Measurements from ENCODE around the gene KIF3A.

Gene KIF3A

GRCh38 chr5:132678735-132679134, 58.6 kb downstream of the KIF3A start:
- DNase-seq (ENCODE audit: low read depth, low spot score), result no peak

GRCh38 chr5:132677682-132678400, 59.5 kb downstream of the KIF3A start:
- DNase-seq (ENCODE audit: low read depth, low spot score), result no peak

- DNase-seq (ENCODE audit: low read depth, low spot score), result no peak
These were observed 60.2 kb downstream of the KIF3A start for GRCh38 chr5:132677191-132677590.

GRCh38 chr5:132675936-132676689, 61.2 kb downstream of the KIF3A start:
- no peak for DNase-seq (ENCODE audit: low read depth, low spot score)

GRCh38 chr5:132674671-132675506, 62.5 kb downstream of the KIF3A start:
- no peak for DNase-seq (ENCODE audit: low read depth, low spot score)

- DNase-seq (ENCODE audit: low read depth, low spot score), result no peak
These were observed 63.3 kb downstream of the KIF3A start, which contains the start of gene IL4 for GRCh38 chr5:132673939-132674630. TSS of gene IL4 (plus strand) at chr5:132673989. CDS start at chr5:132674051, 62 bp downstream.

GRCh38 chr5:132673488-132673887, 63.9 kb downstream of the KIF3A start:
- no peak for DNase-seq (ENCODE audit: low read depth, low spot score)

- no peak for DNase-seq (ENCODE audit: low read depth, low spot score)
These were observed 66.3 kb downstream of the KIF3A start for GRCh38 chr5:132671000-132671399.

GRCh38 chr5:132669966-132670882, 67.1 kb downstream of the KIF3A start:
- DNase-seq (ENCODE audit: low read depth, low spot score), result no peak

GRCh38 chr5:132669455-132669820, 67.9 kb downstream of the KIF3A start:
- no peak for DNase-seq (ENCODE audit: low read depth, low spot score)

- DNase-seq (ENCODE audit: low read depth, low spot score), result no peak
These were observed 68.5 kb downstream of the KIF3A start for GRCh38 chr5:132668706-132669454.

GRCh38 chr5:132667761-132668705, 69.3 kb downstream of the KIF3A start:
- no peak for DNase-seq (ENCODE audit: low read depth, low spot score)

- DNase-seq (ENCODE audit: low read depth, low spot score), result no peak
These were observed 70.0 kb downstream of the KIF3A start for GRCh38 chr5:132667309-132667708.

- no peak for DNase-seq (ENCODE audit: low read depth, low spot score)
These were observed 70.8 kb downstream of the KIF3A start for GRCh38 chr5:132666310-132667123.

GRCh38 chr5:132665574-132666080, 71.7 kb downstream of the KIF3A start:
- no peak for DNase-seq (ENCODE audit: low read depth, low spot score)

GRCh38 chr5:132664696-132665209, 72.6 kb downstream of the KIF3A start:
- no peak for DNase-seq (ENCODE audit: low read depth, low spot score)
